DOHH2 (cell line): ENCODE measurements around the gene PDE6B.

Experiments
- EZH2phosphoT487 ChIP-seq: fragments of 200-600 bp; sonication (generic); IDR thresholded peaks from 2 replicates; pipeline ENCODE4 v1.6.1; 2017; ENCODE audit warnings: borderline replicate concordance, mild to moderate bottlenecking, antibody characterized with exemption, low read length, moderate library complexity, mixed read lengths
- TF ChIP-seq, protein P1 (sequence below): fragments of 200-600 bp; sonication (generic); IDR thresholded peaks from one replicate; pipeline ENCODE4 v1.5.1; 2014; ENCODE audit warnings: antibody characterized with exemption, mild to moderate bottlenecking, low read depth, low read length; ENCODE audit not compliant: poor library complexity, severe bottlenecking

DNA sequence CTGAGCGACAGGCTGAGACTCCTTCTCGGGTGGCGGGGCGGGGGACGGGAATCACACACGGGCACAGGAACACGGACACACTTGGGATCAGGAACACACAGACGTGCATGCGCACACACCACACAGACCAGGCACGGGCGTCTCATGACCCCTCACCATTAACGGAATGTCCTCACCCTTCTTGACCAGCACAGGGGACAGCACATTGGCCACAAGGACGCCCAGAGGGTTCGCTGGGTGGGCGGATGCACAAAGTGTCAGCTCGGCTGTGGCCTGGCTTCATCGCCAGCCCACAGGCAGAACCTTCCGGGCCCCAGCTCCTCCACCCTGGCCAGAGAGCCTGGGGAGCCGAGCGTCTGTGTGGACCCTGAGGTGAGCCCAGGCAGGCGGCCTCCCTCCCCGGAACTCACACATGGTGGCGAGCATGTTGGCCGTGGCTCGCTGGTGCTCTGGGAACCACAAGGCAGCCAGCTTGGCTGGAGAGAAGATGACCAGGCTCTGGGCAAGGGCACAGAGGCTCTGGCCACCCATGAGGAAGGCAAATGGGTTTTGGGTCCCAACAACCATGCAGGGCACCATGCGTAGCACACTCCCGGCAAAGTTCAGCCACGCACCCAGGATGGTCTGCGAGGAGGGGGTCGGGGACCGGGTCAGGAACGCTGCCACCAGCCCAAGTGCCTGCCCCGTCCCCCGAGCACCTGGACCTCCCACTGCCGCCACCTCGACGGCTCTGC is 60.5 kb downstream of the PDE6B start:
- TF ChIP-seq, protein P1, sequence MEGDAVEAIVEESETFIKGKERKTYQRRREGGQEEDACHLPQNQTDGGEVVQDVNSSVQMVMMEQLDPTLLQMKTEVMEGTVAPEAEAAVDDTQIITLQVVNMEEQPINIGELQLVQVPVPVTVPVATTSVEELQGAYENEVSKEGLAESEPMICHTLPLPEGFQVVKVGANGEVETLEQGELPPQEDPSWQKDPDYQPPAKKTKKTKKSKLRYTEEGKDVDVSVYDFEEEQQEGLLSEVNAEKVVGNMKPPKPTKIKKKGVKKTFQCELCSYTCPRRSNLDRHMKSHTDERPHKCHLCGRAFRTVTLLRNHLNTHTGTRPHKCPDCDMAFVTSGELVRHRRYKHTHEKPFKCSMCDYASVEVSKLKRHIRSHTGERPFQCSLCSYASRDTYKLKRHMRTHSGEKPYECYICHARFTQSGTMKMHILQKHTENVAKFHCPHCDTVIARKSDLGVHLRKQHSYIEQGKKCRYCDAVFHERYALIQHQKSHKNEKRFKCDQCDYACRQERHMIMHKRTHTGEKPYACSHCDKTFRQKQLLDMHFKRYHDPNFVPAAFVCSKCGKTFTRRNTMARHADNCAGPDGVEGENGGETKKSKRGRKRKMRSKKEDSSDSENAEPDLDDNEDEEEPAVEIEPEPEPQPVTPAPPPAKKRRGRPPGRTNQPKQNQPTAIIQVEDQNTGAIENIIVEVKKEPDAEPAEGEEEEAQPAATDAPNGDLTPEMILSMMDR: no peak
- no peak for TF ChIP-seq EZH2phosphoT487
